ENCODE measurements around the gene ARL6IP5. TPM values are rescaled to one million over a fixed set of nuclear protein-coding genes. Genes with fewer than 3 reads are reported as not detected.

The ARL6IP5 gene
- total RNA-seq, 1 donor from 2014 or later, result 116 TPM

- intact Hi-C loops (cut with DNase I), result no loop called here
- DNase-seq (ENCODE audit: low spot score) (no peak), ATAC-seq (no peak)
Observed at GRCh38 chr3:69142797-69143454, 58.2 kb downstream of the ARL6IP5 start.

GRCh38 chr3:69143612-69144011 lies 58.9 kb downstream of the ARL6IP5 start:
- ATAC-seq (no peak), DNase-seq (ENCODE audit: low spot score) (no peak)
- intact Hi-C loops (cut with DNase I), result no loop called here

- intact Hi-C loops (cut with DNase I), result no loop called here
- DNase-seq (ENCODE audit: low spot score), result no peak
- ATAC-seq, result no peak
Observed at GRCh38 chr3:69144631-69145245, 60.0 kb downstream of the ARL6IP5 start.

- intact Hi-C loops (cut with DNase I), result no loop called here
- no peak for DNase-seq (ENCODE audit: low spot score)
- no peak for ATAC-seq
Observed at GRCh38 chr3:69145688-69146087, 61.0 kb downstream of the ARL6IP5 start.

- intact Hi-C loops (cut with DNase I), result no loop called here
- DNase-seq (ENCODE audit: low spot score) (no peak), ATAC-seq (no peak)
Observed at GRCh38 chr3:69149586-69149985, 64.8 kb downstream of the ARL6IP5 start.

Small RNAs within 50 kb of the gene (microRNA-seq; reads per million reads assigned to microRNA genes)
- gene MIR3136, result 1.1 reads per million

Other genes starting within 250 kb of the ARL6IP5 start
- gene TAFA4, start 152.4 kb upstream of the ARL6IP5 start, total RNA-seq, result not detected
- 37.4 TPM for gene EOGT, start 71.3 kb upstream of the ARL6IP5 start, total RNA-seq
- gene TMF1, start 32.6 kb upstream of the ARL6IP5 start, total RNA-seq, result 43.3 TPM
- 52.8 TPM for gene UBA3, start 4.6 kb upstream of the ARL6IP5 start, total RNA-seq
- 0.09 TPM for gene LMOD3, start 37.7 kb downstream of the ARL6IP5 start, total RNA-seq

Data from sciatic nerve (tissue), 2 donors.